ENCODE results near the gene SORCS2.

Gene SORCS2

GRCh38 chr4:7692451-7693236 is 500.3 kb downstream of the SORCS2 start:
- Histone ChIP-seq H3K9me3 (no peaks in the 10 kb centered on the region), H3K4me3 (ENCODE audit: low read depth, low read length) (no peak overlapping the region), H3K36me3 (no peaks in the 10 kb centered on the region), H3K4me1 (no peaks in the 10 kb centered on the region; the same call in none of the 2 replicates), H3K27me3 (no peaks in the 10 kb centered on the region)
- TF ChIP-seq CTCF (IDR thresholded peaks at IDR 0.05; ENCODE audit: low read depth, low read length): no peak
- DNase-seq: no peak

- H3K4me1 ChIP-seq: no peaks in the 10 kb centered on the region; the same call in none of the 2 replicates
- H3K36me3 ChIP-seq: no peaks in the 10 kb centered on the region
- H3K4me3 ChIP-seq (ENCODE audit: low read depth, low read length): no peak overlapping the region
- H3K27me3 ChIP-seq: no peaks in the 10 kb centered on the region
- TF ChIP-seq CTCF (IDR thresholded peaks at IDR 0.05; ENCODE audit: low read depth, low read length): no peak
- DNase-seq: no peak
- no peaks in the 10 kb centered on the region for H3K9me3 ChIP-seq
Observed at GRCh38 chr4:7693237-7693608, 500.9 kb downstream of the SORCS2 start.

- DNase-seq: no peak
- Histone ChIP-seq H3K36me3 (no peaks in the 10 kb centered on the region), H3K4me1 (no peaks in the 10 kb centered on the region; the same call in none of the 2 replicates), H3K9me3 (no peaks in the 10 kb centered on the region), H3K4me3 (ENCODE audit: low read depth, low read length) (no peak overlapping the region), H3K27me3 (no peaks in the 10 kb centered on the region)
- no peak for TF ChIP-seq CTCF (IDR thresholded peaks at IDR 0.05; ENCODE audit: low read depth, low read length)
Observed at GRCh38 chr4:7693711-7694110, 501.4 kb downstream of the SORCS2 start.

GRCh38 chr4:7694324-7694723 is 502.0 kb downstream of the SORCS2 start:
- no peaks in the 10 kb centered on the region for H3K36me3 ChIP-seq
- H3K4me3 ChIP-seq (ENCODE audit: low read depth, low read length): no peak overlapping the region
- TF ChIP-seq CTCF (IDR thresholded peaks at IDR 0.05; ENCODE audit: low read depth, low read length): no peak
- H3K27me3 ChIP-seq: no peaks in the 10 kb centered on the region
- H3K9me3 ChIP-seq: no peaks in the 10 kb centered on the region
- no peaks in the 10 kb centered on the region; the same call in none of the 2 replicates for H3K4me1 ChIP-seq
- no peak for DNase-seq

GRCh38 chr4:7697343-7697742 is 505.0 kb downstream of the SORCS2 start:
- DNase-seq: no peak

More at GRCh38 chr4:7697343-7697742, 505.0 kb downstream of the SORCS2 start:
- no peak overlapping the region for H3K4me3 ChIP-seq (ENCODE audit: low read depth, low read length)
- no peaks in the 10 kb centered on the region for H3K36me3 ChIP-seq
- no peaks in the 10 kb centered on the region for H3K27me3 ChIP-seq
- no peaks in the 10 kb centered on the region for H3K9me3 ChIP-seq
- no peak for TF ChIP-seq CTCF (IDR thresholded peaks at IDR 0.05; ENCODE audit: low read depth, low read length)
- H3K4me1 ChIP-seq: no peaks in the 10 kb centered on the region

Measured in BE2C (cell line).